ENCODE measurements around the gene BRD2. TPM values are rescaled to one million over a fixed set of nuclear protein-coding genes. Genes with fewer than 3 reads are reported as not detected.
A peak's percentile ranks its signal among the peaks of the same experiment; 100 is the strongest.

The BRD2 gene
- total RNA-seq, 1 donor = 145 TPM

DNA sequence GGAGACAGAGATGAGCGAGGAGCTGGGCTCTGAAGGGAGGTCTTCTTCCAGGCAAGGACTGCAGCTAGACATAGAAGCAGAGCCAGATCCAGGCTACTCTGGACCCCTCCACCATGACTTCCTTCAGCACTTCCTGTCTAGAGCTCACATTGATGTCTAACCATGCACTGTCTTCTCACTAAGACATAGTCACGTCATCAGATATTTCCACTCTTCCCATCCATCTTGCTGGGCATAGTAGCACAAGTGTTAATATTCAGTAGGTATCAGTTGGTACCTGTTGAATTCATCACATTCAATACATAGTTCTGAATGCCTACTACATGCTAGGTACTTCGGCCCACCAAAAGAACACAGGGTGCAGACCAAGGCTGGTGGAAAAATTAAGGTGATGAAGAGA is 18.4 kb upstream of the BRD2 start:
- DNase-seq (ENCODE audit: low read depth) = no peak
- no peak overlapping the region for H3K4me3 ChIP-seq (ENCODE audit: low read depth, low read length)
- TF ChIP-seq, protein P1, sequence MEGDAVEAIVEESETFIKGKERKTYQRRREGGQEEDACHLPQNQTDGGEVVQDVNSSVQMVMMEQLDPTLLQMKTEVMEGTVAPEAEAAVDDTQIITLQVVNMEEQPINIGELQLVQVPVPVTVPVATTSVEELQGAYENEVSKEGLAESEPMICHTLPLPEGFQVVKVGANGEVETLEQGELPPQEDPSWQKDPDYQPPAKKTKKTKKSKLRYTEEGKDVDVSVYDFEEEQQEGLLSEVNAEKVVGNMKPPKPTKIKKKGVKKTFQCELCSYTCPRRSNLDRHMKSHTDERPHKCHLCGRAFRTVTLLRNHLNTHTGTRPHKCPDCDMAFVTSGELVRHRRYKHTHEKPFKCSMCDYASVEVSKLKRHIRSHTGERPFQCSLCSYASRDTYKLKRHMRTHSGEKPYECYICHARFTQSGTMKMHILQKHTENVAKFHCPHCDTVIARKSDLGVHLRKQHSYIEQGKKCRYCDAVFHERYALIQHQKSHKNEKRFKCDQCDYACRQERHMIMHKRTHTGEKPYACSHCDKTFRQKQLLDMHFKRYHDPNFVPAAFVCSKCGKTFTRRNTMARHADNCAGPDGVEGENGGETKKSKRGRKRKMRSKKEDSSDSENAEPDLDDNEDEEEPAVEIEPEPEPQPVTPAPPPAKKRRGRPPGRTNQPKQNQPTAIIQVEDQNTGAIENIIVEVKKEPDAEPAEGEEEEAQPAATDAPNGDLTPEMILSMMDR (IDR thresholded peaks at IDR 0.05; ENCODE audit: insufficient read depth, low read length) = no peak

- TF ChIP-seq, protein P1 (IDR thresholded peaks at IDR 0.05; ENCODE audit: insufficient read depth, low read length) = no peak
- H3K4me3 ChIP-seq (ENCODE audit: low read depth, low read length) = no peak overlapping the region
- no peak for DNase-seq (ENCODE audit: low read depth)
These were observed 17.9 kb upstream of the BRD2 start for GRCh38 chr6:32950449-32950848.

DNA sequence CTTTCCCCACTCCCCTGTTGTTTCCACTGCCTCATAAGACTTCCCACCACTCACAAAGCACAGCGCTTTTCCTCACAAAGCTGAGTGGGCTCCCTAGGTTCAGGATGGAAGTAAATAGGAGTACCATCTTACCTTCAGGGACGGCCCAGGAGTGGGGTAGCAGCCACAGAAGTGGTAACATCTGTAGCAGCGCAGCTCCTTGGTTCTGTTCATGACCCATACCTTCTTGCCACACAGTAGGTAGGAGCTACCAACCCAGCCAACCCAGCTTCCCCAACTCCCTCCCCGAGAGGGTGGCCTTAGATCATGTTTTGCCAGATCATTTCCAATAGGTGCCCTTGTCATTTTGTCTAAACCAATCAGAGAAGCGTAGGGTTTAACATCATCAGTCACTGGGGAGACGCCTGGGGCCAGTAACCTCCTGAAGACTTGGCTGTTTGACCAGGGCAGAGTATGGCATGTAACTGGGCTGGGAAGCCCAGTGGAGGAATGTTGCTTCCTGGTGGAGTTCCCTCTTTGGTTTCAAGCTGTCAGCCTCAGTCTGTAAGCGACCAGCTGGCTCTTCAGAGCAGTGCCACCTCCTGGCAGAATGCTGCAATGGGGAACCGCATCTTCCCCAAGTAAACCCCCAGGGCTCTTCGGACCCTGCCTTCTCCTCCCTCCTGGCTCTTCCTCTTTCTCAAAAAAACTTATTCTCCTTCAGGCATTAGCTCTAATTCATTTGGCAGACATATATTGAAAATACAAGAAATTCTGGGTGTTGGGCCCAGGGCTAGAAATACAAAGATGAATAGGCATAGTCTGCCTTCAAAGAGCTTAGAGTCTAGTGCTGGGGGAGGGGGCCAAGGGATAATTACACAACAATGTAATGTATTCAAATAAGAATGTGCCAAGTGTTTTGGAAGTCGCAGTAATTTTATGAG is 15.3 kb upstream of the BRD2 start, which contains the start of gene HLA-DMA:
HLA-DMA (minus strand) TSS at position 281 of the 923 bp plus-strand sequence; CDS start at position 220, 61 bp downstream.
- H3K4me3 ChIP-seq (ENCODE audit: low read depth, low read length) = peak within 1 kb of the TSS; percentile 22
- peak; percentile 97 for DNase-seq (ENCODE audit: low read depth)
- TF ChIP-seq, protein P1 (IDR thresholded peaks at IDR 0.05; ENCODE audit: insufficient read depth, low read length) = peak; percentile 83

GRCh38 chr6:32953775-32954174 is 14.6 kb upstream of the BRD2 start:
- no peak for DNase-seq (ENCODE audit: low read depth)

GRCh38 chr6:32954267-32954666 is 14.1 kb upstream of the BRD2 start:
- DNase-seq (ENCODE audit: low read depth) = no peak
- H3K4me3 ChIP-seq (ENCODE audit: low read depth, low read length) = no peak overlapping the region
- TF ChIP-seq, protein P1 (IDR thresholded peaks at IDR 0.05; ENCODE audit: insufficient read depth, low read length) = no peak

More at GRCh38 chr6:32953775-32954174, 14.6 kb upstream of the BRD2 start:
- H3K4me3 ChIP-seq (ENCODE audit: low read depth, low read length) = no peak overlapping the region
- TF ChIP-seq, protein P1 (IDR thresholded peaks at IDR 0.05; ENCODE audit: insufficient read depth, low read length) = no peak

- H3K4me3 ChIP-seq (ENCODE audit: low read depth, low read length) = no peak overlapping the region
- TF ChIP-seq, protein P1 (IDR thresholded peaks at IDR 0.05; ENCODE audit: insufficient read depth, low read length) = peak; percentile 36
- no peak for DNase-seq (ENCODE audit: low read depth)
These were observed 13.2 kb upstream of the BRD2 start for GRCh38 chr6:32954986-32955802.

Measured in fibroblast of the aortic adventitia (primary cell).